ENCODE data around the gene KRT86.

- TF ChIP-seq CTCF (IDR thresholded peaks at IDR 0.05) (no peak), EZH2phosphoT487 (IDR thresholded peaks at IDR 0.05) (no peak), EZH2 (IDR thresholded peaks at IDR 0.05) (no peak)
These were observed 73.4 kb downstream of the KRT86 start for GRCh38 chr12:52347551-52348510.
